ENCODE results near the gene GRK5.

The GRK5 gene

DNA sequence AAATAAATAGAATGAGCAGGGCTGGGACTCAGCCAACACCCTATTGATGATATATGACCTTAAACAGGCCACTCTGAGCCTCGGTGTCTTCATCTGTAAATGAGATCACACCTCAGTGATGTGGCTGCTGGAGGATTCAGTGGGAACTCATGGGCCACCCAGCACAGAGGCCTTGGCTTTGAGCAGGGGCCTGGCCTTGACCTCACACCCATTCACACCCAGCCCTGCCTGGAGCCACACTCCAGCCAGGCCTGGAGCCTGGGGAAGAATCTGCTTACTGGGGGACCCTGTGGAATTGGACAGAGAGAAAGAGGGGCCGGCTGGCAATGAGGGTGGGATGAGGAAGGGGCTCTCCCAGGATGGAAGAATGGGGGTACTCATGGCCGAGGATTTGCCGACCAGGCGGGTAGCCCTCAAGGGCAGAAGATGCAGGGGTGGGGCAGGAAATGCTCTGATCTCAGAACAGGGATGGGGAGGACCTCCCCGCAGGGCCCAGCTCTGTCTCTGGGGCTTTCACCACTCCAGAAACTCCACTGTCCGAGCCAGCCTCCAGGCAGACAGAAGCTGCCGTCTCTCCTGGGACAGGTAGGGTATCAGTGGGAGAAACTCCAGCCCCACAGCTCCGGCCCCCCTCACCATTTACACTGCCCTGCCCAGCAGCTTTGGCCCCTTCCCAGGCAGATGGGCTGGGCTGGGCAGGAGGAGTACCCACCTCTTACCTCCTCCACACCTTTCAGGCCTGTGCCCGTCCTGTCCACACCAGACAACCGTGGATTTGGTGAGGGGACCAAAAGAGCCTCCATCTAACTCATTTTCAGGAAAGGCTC lies 253.2 kb downstream of the GRK5 start:
- no peak for TF ChIP-seq GATA2 (IDR thresholded peaks at IDR 0.05; ENCODE audit: low read depth, low read length)
- TF ChIP-seq GATA3 (IDR thresholded peaks at IDR 0.05; ENCODE audit: low read depth, low read length), result no peak

DNA sequence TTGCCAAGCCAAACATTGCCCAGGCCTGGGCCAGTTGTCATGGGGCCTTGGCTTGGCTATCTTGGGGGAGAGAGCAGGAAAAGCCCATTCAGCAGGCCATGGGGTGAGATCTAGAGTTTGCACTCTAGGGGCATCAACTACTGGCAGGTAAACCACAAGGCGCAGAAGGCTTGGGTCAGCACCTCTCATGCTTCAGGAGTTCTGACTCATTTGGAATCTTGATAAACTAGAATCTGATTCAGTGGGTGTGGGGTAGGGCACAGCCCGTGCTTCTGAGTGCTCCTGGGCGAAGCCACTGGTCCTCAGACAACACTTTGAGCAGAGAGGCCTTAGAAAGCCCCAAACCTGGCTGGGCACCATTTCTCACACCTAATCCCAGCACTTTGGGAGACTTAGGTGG lies 254.0 kb downstream of the GRK5 start:
- no peak for TF ChIP-seq GATA3 (IDR thresholded peaks at IDR 0.05; ENCODE audit: low read depth, low read length)
- TF ChIP-seq GATA2 (IDR thresholded peaks at IDR 0.05; ENCODE audit: low read depth, low read length), result no peak

DNA sequence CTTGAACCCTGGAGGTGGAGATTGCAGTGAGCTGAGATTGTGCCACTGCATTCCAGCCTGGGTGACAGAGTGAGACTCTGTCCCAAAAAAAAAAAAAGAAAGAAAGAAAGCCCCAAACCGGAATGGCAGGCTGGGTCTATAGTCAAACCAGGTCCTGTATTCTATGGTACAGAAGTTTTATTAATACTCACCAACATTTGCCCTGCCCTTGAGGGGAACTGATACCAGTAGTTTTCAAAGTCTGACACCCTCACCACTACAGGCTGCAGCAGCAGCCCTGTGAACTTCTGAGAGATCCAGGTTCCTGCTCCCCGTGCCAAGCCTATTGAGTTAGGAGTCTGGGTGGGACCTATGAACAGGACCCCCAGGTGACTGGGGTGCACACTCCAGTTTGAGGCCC lies 254.6 kb downstream of the GRK5 start:
- no peak for TF ChIP-seq GATA2 (IDR thresholded peaks at IDR 0.05; ENCODE audit: low read depth, low read length)
- no peak for TF ChIP-seq GATA3 (IDR thresholded peaks at IDR 0.05; ENCODE audit: low read depth, low read length)

DNA sequence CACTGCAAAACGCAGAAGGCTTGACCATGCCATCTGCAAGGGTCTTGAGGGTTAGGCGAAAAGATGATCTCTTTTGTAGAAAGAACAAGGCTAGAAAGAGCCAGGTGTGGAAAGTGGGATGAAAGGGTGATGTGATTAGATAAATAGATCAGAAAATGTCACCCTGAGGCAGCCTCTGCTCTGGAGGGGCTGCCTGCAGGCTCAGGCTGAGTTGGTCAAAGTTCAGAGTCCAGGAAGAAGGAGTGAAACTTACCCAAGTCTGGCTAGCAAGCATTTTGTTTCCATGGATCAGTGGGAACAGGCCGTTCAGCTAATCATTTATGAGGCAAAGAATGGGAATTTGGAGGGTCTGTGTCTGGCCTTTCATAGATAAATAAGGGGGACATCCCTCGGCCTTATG lies 255.4 kb downstream of the GRK5 start:
- no peak for TF ChIP-seq GATA2 (IDR thresholded peaks at IDR 0.05; ENCODE audit: low read depth, low read length)
- no peak for TF ChIP-seq GATA3 (IDR thresholded peaks at IDR 0.05; ENCODE audit: low read depth, low read length)

DNA sequence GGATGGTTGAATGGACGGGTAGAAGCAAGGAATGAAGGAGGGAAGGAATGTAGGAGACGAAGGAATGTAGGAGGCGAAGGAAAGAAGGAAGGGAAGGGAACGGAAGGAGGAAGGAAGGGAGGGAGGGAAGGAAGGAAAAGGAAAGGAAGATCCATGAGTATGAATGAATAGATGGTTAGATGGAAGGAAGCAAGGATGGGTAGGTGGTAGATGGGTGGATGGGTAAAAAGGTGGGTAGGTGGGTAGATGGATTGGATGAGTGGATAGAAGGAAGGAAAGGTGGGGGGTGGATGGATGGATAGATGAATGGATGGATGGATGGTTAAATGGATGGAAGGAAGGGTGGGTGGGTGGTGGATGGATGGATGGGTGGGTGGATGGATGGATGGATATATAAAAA lies 257.7 kb downstream of the GRK5 start:
- TF ChIP-seq GATA3 (IDR thresholded peaks at IDR 0.05; ENCODE audit: low read depth, low read length) (no peak), GATA2 (IDR thresholded peaks at IDR 0.05; ENCODE audit: low read depth, low read length) (no peak)

DNA sequence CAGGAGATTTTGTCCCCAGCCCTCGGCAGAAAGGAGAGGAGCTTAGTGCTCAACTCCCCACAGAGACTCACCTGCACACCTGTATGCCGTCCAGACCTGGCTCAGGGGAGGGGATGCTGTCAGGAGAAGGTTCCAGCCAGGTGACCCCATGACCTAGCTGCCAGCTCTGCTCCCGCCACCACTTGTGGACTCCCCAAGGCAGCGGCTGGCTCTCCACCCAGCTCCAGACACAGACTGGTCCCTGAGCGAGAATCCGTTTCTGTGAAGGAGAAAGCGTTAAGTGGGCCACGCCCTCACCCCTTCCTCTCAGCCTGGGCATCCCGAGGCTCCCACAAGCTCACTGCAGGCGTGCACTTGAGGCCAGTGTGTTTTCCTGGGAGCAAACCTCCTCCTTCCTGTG lies 258.7 kb downstream of the GRK5 start:
- no peak for TF ChIP-seq GATA3 (IDR thresholded peaks at IDR 0.05; ENCODE audit: low read depth, low read length)
- no peak for TF ChIP-seq GATA2 (IDR thresholded peaks at IDR 0.05; ENCODE audit: low read depth, low read length)

DNA sequence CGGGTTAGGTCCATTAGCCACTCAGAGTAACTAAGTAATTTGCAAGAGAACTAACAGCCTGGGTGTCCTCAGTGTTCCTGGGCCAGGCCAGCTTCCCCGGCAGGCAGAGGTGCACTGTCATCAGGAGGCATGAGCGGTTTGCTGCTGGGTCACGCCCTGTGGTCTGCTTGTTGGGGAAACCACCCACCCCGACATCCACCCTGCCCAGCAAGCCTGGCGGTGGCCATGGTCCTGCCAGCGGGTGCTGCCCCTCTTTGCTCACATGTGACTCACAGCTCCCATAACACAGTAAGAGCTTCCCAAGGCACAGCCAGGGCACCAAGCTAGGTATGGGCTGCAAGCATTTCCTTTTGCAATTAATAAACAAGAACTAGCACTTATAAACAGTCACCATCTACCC lies 259.3 kb downstream of the GRK5 start:
- no peak for TF ChIP-seq GATA3 (IDR thresholded peaks at IDR 0.05; ENCODE audit: low read depth, low read length)
- TF ChIP-seq GATA2 (IDR thresholded peaks at IDR 0.05; ENCODE audit: low read depth, low read length), result no peak

DNA sequence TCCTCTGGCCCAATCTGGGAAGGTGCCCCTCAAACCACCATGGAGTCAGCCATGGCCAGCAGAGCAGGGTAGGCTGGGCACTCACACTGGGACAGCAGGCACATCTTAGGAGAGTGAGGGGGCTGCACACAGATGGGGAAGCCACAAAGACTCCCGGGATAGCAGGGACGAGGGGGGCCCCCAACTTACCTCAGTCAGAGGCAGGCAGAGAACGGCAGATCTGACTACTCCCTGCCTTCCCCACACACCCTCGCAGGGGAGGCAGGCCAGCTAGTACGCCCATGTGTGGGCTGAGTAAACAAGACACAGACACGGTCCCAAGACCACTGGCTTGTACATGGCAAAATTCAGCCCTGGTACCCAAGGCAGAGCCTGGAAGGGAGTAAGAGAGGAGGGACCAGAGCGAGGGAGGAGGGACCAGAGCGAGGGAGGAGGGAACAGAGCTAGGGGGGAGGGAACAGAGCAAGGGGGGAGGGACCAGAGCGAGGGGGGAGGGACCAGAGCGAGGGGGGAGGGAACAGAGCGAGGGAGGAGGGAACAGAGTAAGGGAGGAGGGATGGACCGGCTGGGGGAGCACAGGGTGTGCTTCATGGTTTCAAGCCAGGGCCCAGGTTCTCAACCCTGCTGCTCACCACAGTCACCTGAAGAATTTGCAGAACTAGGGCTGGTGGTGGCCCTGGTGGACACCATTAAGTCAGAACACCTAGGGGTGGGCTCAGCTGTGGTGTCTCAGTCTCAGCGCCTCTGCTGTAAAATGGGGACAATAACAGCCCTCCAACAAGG lies 261.4 kb downstream of the GRK5 start:
- TF ChIP-seq GATA3 (IDR thresholded peaks at IDR 0.05; ENCODE audit: low read depth, low read length), result no peak

DNA sequence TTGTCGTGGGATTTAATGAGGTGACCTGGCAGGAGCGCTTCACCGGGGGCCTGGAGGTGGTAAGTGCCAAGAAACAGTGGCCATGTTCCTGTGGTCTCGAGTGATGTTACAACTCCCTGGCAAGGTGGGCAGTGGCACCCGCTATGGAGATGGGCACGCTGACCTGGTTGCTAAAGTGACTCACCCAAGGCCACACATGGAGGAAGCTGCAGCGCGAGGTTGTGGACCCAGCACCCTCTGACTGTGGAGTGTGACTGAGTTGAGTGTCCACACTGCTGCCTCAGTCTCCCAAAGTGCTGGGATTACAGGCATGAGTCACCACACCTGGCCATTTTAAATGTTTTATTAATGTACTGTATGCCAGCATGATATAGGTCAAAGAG lies 261.9 kb downstream of the GRK5 start:
- no peak for TF ChIP-seq GATA2 (IDR thresholded peaks at IDR 0.05; ENCODE audit: low read depth, low read length)
- TF ChIP-seq GATA3 (IDR thresholded peaks at IDR 0.05; ENCODE audit: low read depth, low read length), result no peak

DNA sequence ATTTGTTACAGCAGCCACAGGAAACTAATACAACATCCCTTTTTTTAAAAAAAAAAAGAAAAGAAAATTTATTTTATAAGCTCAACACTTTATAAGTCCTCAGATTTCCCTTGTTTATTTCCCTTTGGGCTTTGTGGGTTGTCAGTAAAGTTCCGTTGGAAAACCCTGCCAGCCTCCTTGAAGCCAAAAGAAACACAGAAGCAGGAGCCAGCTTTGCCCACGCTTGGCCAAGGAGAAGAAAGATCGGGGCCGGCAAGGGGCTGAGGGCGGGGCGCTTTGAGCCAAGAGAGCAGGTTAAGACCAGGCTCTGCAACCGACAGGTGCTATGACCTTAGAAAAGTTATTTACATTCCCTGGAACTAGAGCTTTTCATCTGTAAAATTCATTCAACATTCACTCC lies 262.5 kb downstream of the GRK5 start:
- TF ChIP-seq GATA3 (IDR thresholded peaks at IDR 0.05; ENCODE audit: low read depth, low read length) (no peak), GATA2 (IDR thresholded peaks at IDR 0.05; ENCODE audit: low read depth, low read length) (no peak)

DNA sequence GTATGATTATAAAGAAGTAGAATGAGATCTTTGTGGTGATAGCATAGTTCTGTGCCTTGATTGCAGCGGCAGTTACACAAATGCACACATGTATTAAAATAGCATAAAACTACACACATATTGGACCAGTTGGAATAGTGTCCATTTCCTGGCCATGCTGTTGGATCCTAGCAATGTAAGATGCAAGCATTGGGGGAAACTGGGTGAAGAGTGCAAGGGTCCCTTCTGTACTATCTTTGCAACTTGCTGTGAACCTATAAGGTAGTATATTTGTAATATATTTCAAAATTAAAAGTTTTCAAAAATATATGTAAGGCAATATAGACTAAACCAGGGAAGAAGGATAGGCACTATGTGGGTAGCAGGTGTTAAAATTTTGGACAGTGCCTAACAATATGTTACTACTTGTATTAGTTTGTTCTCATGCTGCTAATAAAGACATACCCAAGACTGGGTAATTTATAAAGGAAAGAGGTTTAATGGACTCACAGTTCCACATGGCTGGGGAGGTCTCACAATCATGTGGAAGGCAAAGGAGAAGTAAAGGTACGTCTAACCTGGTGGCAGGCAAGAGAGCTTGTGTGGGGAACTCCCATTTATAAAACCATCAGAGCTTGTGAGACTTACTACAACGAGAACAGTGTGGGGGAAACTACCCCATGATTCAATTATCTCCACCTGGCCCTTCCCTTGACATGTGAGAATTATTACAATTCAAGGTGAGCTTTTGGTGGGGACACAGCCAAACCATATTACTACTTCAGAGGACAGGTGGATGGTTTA lies 263.7 kb downstream of the GRK5 start:
- no peak for TF ChIP-seq GATA2 (IDR thresholded peaks at IDR 0.05; ENCODE audit: low read depth, low read length)
- no peak for TF ChIP-seq GATA3 (IDR thresholded peaks at IDR 0.05; ENCODE audit: low read depth, low read length)

DNA sequence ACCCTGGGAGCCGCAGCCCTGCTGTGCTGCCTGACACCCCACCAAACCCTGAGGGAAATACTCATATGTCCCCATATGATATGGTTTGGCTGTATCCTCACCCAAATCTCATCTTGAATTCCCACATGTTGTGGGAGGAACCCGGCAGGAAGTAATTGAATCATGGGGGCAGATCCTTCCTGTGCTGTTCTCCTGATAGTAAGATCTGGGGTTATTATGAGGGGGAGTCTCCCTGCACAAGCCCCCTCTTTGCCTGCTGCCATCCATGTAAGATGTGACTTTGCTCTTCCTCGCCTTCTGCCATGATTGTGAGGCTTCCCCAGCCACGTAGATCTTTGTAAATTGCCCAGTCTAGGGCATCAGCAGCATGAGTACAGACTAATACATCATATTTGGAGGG lies 266.4 kb downstream of the GRK5 start:
- TF ChIP-seq GATA2 (IDR thresholded peaks at IDR 0.05; ENCODE audit: low read depth, low read length) (no peak), GATA3 (IDR thresholded peaks at IDR 0.05; ENCODE audit: low read depth, low read length) (no peak)

DNA sequence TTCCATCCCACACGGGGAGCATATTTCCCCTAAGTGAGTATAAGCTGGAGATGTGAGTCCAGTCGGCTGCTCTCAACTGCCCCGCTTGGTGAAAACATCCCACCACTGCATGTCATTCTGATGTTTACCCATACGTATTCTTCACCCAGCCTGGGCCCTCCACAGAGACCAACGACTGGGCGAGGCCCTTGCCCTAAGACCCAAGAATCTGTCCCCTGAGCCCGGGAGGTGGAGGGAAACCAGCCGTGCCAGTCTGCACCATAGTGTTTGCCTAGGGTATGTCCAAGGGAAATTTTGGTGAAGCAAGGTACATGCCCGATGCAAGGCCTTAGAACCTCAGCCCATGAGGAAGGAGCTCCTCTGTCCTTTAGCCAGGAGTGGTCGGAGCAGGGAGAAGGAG lies 267.2 kb downstream of the GRK5 start:
- no peak for TF ChIP-seq GATA2 (IDR thresholded peaks at IDR 0.05; ENCODE audit: low read depth, low read length)
- TF ChIP-seq GATA3 (IDR thresholded peaks at IDR 0.05; ENCODE audit: low read depth, low read length), result no peak

DNA sequence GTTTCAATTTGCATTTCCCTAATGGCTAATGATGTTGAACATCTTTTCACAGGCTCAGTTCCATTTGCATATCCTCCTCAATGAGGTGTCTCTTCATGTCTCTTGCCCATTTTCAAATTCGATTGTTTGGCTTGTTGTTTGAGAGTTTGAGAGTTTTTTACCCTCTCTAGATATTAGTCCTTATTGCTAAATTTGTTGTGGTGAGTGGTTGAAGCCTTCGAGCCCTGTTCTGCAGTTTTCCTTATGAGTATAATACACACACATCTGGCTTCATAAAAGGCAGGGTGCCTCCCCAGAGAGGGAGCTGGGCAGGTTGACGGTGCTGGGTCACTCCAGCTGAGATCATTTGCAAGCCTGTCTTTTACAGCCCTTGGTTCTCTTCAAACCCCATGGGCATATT lies 270.1 kb downstream of the GRK5 start:
- TF ChIP-seq GATA2 (IDR thresholded peaks at IDR 0.05; ENCODE audit: low read depth, low read length), result no peak
- no peak for TF ChIP-seq GATA3 (IDR thresholded peaks at IDR 0.05; ENCODE audit: low read depth, low read length)

Data from SH-SY5Y (cell line).